ENCODE results near the gene TFPI.

The TFPI gene

DNA sequence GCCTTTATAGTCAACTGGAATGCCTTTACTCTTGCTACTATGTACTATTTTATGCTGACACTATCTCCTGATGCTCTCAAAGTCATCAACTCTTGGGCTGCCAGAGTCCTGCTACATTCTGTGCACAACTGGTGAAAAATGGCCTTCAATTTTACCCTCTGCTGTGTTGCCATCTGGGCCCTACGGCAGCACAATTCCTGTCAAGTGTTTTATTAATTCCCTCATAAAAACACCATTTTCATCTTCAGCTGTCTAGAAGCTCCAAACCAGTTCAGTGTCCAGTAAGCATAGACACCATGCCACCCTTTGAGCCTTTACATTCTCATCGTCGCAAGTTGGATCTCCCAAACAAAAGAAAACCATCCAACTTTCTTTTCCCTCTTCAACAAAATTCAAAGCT lies 132.7 kb downstream of the TFPI start:
- no peaks in the 10 kb centered on the region for H3K9me3 ChIP-seq (ENCODE audit: insufficient read depth, low read length)
- TF ChIP-seq, protein P1, sequence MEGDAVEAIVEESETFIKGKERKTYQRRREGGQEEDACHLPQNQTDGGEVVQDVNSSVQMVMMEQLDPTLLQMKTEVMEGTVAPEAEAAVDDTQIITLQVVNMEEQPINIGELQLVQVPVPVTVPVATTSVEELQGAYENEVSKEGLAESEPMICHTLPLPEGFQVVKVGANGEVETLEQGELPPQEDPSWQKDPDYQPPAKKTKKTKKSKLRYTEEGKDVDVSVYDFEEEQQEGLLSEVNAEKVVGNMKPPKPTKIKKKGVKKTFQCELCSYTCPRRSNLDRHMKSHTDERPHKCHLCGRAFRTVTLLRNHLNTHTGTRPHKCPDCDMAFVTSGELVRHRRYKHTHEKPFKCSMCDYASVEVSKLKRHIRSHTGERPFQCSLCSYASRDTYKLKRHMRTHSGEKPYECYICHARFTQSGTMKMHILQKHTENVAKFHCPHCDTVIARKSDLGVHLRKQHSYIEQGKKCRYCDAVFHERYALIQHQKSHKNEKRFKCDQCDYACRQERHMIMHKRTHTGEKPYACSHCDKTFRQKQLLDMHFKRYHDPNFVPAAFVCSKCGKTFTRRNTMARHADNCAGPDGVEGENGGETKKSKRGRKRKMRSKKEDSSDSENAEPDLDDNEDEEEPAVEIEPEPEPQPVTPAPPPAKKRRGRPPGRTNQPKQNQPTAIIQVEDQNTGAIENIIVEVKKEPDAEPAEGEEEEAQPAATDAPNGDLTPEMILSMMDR (IDR thresholded peaks at IDR 0.05; ENCODE audit: insufficient read depth, low read length, poor library complexity, severe bottlenecking), result no peak
- TF ChIP-seq EZH2phosphoT487 (conservative IDR thresholded peaks at IDR 0.05; ENCODE audit: low read length), result no peak
- no peaks in the 10 kb centered on the region for H3K27me3 ChIP-seq (ENCODE audit: low read length)
- H3K9me2 ChIP-seq (replicated peaks; ENCODE audit: insufficient read depth, low read length), result no peaks in the 10 kb centered on the region
- no peak overlapping the region for H3K4me2 ChIP-seq (ENCODE audit: low read depth, low read length, poor library complexity, severe bottlenecking)
- no peaks in the 10 kb centered on the region for H3K36me3 ChIP-seq (ENCODE audit: low read length)
- H3K27ac ChIP-seq (ENCODE audit: low read depth, low read length), result no peak overlapping the region
- H3F3A ChIP-seq (ENCODE audit: insufficient read depth), result no peaks in the 10 kb centered on the region
- no peak overlapping the region for H3K4me3 ChIP-seq (ENCODE audit: insufficient read depth, low read length, poor library complexity, severe bottlenecking)
- no peak overlapping the region for H2AFZ ChIP-seq (ENCODE audit: low read depth, low read length, severe bottlenecking)
- no peaks in the 10 kb centered on the region for H4K20me1 ChIP-seq (ENCODE audit: low read depth, low read length)
- no peak overlapping the region for H3K9ac ChIP-seq (ENCODE audit: low read length)
- no peaks in the 10 kb centered on the region for H3K79me2 ChIP-seq (ENCODE audit: insufficient read depth, low read length)

- Histone ChIP-seq H3K79me2 (ENCODE audit: insufficient read depth, low read length) (no peaks in the 10 kb centered on the region), H3K36me3 (ENCODE audit: low read length) (no peaks in the 10 kb centered on the region)
- TF ChIP-seq EZH2phosphoT487 (conservative IDR thresholded peaks at IDR 0.05; ENCODE audit: low read length), result no peak
- TF ChIP-seq, protein P1 (IDR thresholded peaks at IDR 0.05; ENCODE audit: insufficient read depth, low read length, poor library complexity, severe bottlenecking), result no peak
These were observed 134.4 kb downstream of the TFPI start for GRCh38 chr2:187419808-187420207.

DNA sequence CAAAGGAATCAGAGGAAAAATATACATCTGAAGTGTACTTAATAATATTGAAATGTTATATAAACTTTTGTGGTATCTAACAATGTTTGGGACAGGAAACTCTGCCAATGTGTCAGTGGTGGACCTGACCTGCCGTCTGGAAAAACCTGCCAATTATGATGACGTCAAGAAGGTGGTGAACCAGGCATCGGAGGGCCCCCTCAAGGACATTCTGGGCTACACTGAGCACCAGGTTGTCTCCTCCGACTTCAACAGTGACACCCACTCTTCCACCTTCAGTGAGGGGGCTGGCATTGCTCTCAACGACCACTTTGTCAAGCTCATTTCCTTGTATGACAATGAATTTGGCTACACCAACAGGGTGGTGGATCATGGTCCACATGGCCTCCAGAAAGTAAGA lies 138.8 kb downstream of the TFPI start:
- Histone ChIP-seq H3K27me3 (ENCODE audit: low read length) (no peaks in the 10 kb centered on the region), H3K9me3 (ENCODE audit: insufficient read depth, low read length) (no peaks in the 10 kb centered on the region), H3K9ac (ENCODE audit: low read length) (no peak overlapping the region), H2AFZ (ENCODE audit: low read depth, low read length, severe bottlenecking) (no peak overlapping the region), H3K27ac (ENCODE audit: low read depth, low read length) (no peak overlapping the region), H3F3A (ENCODE audit: insufficient read depth) (no peaks in the 10 kb centered on the region), H3K9me2 (replicated peaks; ENCODE audit: insufficient read depth, low read length) (no peaks in the 10 kb centered on the region), H4K20me1 (ENCODE audit: low read depth, low read length) (no peaks in the 10 kb centered on the region), H3K4me2 (ENCODE audit: low read depth, low read length, poor library complexity, severe bottlenecking) (no peak overlapping the region), H3K79me2 (ENCODE audit: insufficient read depth, low read length) (no peaks in the 10 kb centered on the region), H3K36me3 (ENCODE audit: low read length) (no peaks in the 10 kb centered on the region), H3K4me3 (ENCODE audit: insufficient read depth, low read length, poor library complexity, severe bottlenecking) (no peak overlapping the region)
- TF ChIP-seq, protein P1 (IDR thresholded peaks at IDR 0.05; ENCODE audit: insufficient read depth, low read length, poor library complexity, severe bottlenecking), result no peak
- TF ChIP-seq EZH2phosphoT487 (conservative IDR thresholded peaks at IDR 0.05; ENCODE audit: low read length), result no peak

More at GRCh38 chr2:187419808-187420207, 134.4 kb downstream of the TFPI start:
- Histone ChIP-seq H3K27me3 (ENCODE audit: low read length) (no peaks in the 10 kb centered on the region), H3K4me2 (ENCODE audit: low read depth, low read length, poor library complexity, severe bottlenecking) (no peak overlapping the region), H3K4me3 (ENCODE audit: insufficient read depth, low read length, poor library complexity, severe bottlenecking) (no peak overlapping the region), H4K20me1 (ENCODE audit: low read depth, low read length) (no peaks in the 10 kb centered on the region), H3K27ac (ENCODE audit: low read depth, low read length) (no peak overlapping the region), H3F3A (ENCODE audit: insufficient read depth) (no peaks in the 10 kb centered on the region), H2AFZ (ENCODE audit: low read depth, low read length, severe bottlenecking) (no peak overlapping the region), H3K9me3 (ENCODE audit: insufficient read depth, low read length) (no peaks in the 10 kb centered on the region), H3K9ac (ENCODE audit: low read length) (no peak overlapping the region), H3K9me2 (replicated peaks; ENCODE audit: insufficient read depth, low read length) (no peaks in the 10 kb centered on the region)

Data from SU-DHL-6 (cell line).